CD1c-positive myeloid dendritic cell (primary cell): ENCODE data around the gene FAM81B.

ENCODE experiments used
- DNase-seq: peaks from one replicate; pipeline ENCODE4 v3.0.0-alpha.2; 2016; ENCODE audit errors: extremely low spot score

Gene FAM81B

GRCh38 chr5:95401626-95402025, 10.5 kb downstream of the FAM81B start:
- DNase-seq: no peak

- no peak for DNase-seq
Measured at GRCh38 chr5:95403996-95404395, 12.8 kb downstream of the FAM81B start.

GRCh38 chr5:95406426-95407090, 15.4 kb downstream of the FAM81B start:
- DNase-seq: no peak

- no peak for DNase-seq
Measured at GRCh38 chr5:95410279-95410678, 19.1 kb downstream of the FAM81B start.

GRCh38 chr5:95411474-95411873, 20.3 kb downstream of the FAM81B start:
- DNase-seq: no peak

GRCh38 chr5:95414451-95414850, 23.3 kb downstream of the FAM81B start:
- no peak for DNase-seq

GRCh38 chr5:95417971-95418370, 26.8 kb downstream of the FAM81B start:
- no peak for DNase-seq

GRCh38 chr5:95422838-95423237, 31.7 kb downstream of the FAM81B start:
- no peak for DNase-seq

GRCh38 chr5:95424016-95424415, 32.9 kb downstream of the FAM81B start:
- DNase-seq: no peak

- no peak for DNase-seq
Measured at GRCh38 chr5:95424526-95424925, 33.4 kb downstream of the FAM81B start.

GRCh38 chr5:95426227-95426626, 35.1 kb downstream of the FAM81B start:
- no peak for DNase-seq

- no peak for DNase-seq
Measured at GRCh38 chr5:95432779-95433178, 41.6 kb downstream of the FAM81B start.

- no peak for DNase-seq
Measured at GRCh38 chr5:95439801-95440493, 48.8 kb downstream of the FAM81B start.

GRCh38 chr5:95440825-95441224, 49.7 kb downstream of the FAM81B start:
- DNase-seq: no peak

GRCh38 chr5:95441636-95442035, 50.5 kb downstream of the FAM81B start:
- no peak for DNase-seq

GRCh38 chr5:95445442-95445841, 54.3 kb downstream of the FAM81B start:
- DNase-seq: no peak

GRCh38 chr5:95445995-95446394, 54.8 kb downstream of the FAM81B start:
- DNase-seq: no peak

GRCh38 chr5:95446560-95447221, 55.5 kb downstream of the FAM81B start:
- no peak for DNase-seq

GRCh38 chr5:95447961-95448360, 56.8 kb downstream of the FAM81B start:
- no peak for DNase-seq

GRCh38 chr5:95448789-95449188, 57.6 kb downstream of the FAM81B start:
- DNase-seq: no peak

- no peak for DNase-seq
Measured at GRCh38 chr5:95449460-95449859, 58.3 kb downstream of the FAM81B start.

- no peak for DNase-seq
Measured at GRCh38 chr5:95454536-95454935, 63.4 kb downstream of the FAM81B start.

- DNase-seq: no peak
Measured at GRCh38 chr5:95460665-95461064, 69.5 kb downstream of the FAM81B start.
